ENCODE data around the gene CORO7.

CORO7 gene

GRCh38 chr16:4377573-4378154 lies 38.7 kb downstream of the CORO7 start:
- intact Hi-C loops (cut with DNase I): no loop called here
- peak in 7 of 42 donors; percentile 33 to 60 (median 45) for DNase-seq

- intact Hi-C loops (cut with DNase I): no loop called here
- DNase-seq: peak in 1 of 42 donors; percentile 3
Measured at GRCh38 chr16:4376893-4377572, 39.4 kb downstream of the CORO7 start.

- peak; percentile 64 to 95 (median 88) for DNase-seq
- intact Hi-C loops (cut with DNase I): no loop called here
Measured at GRCh38 chr16:4376126-4376892, 40.1 kb downstream of the CORO7 start.

GRCh38 chr16:4375717-4376116 lies 40.7 kb downstream of the CORO7 start:
- intact Hi-C loops (cut with DNase I): no loop called here
- DNase-seq: peak in 1 of 42 donors; percentile 3

- peak in 34 of 42 donors; percentile 27 to 76 (median 56) for DNase-seq
- intact Hi-C loops (cut with DNase I): no loop called here
Measured at GRCh38 chr16:4373909-4374742, 42.3 kb downstream of the CORO7 start.

GRCh38 chr16:4373356-4373908 lies 43.0 kb downstream of the CORO7 start:
- DNase-seq: no peak
- intact Hi-C loops (cut with DNase I): no loop called here

GRCh38 chr16:4372578-4373355 lies 43.6 kb downstream of the CORO7 start:
- intact Hi-C loops (cut with DNase I): no loop called here
- DNase-seq: peak in 22 of 42 donors; percentile 27 to 73 (median 48)

GRCh38 chr16:4372001-4372577 lies 44.3 kb downstream of the CORO7 start:
- no peak for DNase-seq
- intact Hi-C loops (cut with DNase I): no loop called here

GRCh38 chr16:4371357-4372000 lies 44.9 kb downstream of the CORO7 start, which contains the start of gene VASN:
TSS of gene VASN (plus strand) at chr16:4371848. CDS start at chr16:4380878, 9,030 bp downstream.
- intact Hi-C loops (cut with DNase I): no loop called here
- peak in 41 of 42 donors; percentile 56 to 93 (median 83) for DNase-seq

- intact Hi-C loops (cut with DNase I): no loop called here
- peak in 20 of 42 donors; percentile 26 to 82 (median 48) for DNase-seq
Measured at GRCh38 chr16:4370570-4371356, 45.6 kb downstream of the CORO7 start.

GRCh38 chr16:4370151-4370550 lies 46.2 kb downstream of the CORO7 start:
- intact Hi-C loops (cut with DNase I): no loop called here
- DNase-seq: no peak

GRCh38 chr16:4369007-4369733 lies 47.2 kb downstream of the CORO7 start:
- intact Hi-C loops (cut with DNase I): no loop called here
- no peak for DNase-seq

GRCh38 chr16:4367393-4367856 lies 49.0 kb downstream of the CORO7 start:
- intact Hi-C loops (cut with DNase I): no loop called here
- no peak for DNase-seq

GRCh38 chr16:4366016-4366415 lies 50.4 kb downstream of the CORO7 start:
- intact Hi-C loops (cut with DNase I): no loop called here
- DNase-seq: no peak

- DNase-seq: no peak
- intact Hi-C loops (cut with DNase I): no loop called here
Measured at GRCh38 chr16:4365615-4366014, 50.8 kb downstream of the CORO7 start.

- intact Hi-C loops (cut with DNase I): no loop called here
Measured at GRCh38 chr16:4365014-4365406, 51.4 kb downstream of the CORO7 start.

More at GRCh38 chr16:4365014-4365406, 51.4 kb downstream of the CORO7 start:
- DNase-seq: peak in 7 of 42 donors; percentile 28 to 52 (median 41)

All from head of caudate nucleus (tissue), 42 donors.